Measurements from ENCODE around the gene TBL1X.

TBL1X gene

DNA sequence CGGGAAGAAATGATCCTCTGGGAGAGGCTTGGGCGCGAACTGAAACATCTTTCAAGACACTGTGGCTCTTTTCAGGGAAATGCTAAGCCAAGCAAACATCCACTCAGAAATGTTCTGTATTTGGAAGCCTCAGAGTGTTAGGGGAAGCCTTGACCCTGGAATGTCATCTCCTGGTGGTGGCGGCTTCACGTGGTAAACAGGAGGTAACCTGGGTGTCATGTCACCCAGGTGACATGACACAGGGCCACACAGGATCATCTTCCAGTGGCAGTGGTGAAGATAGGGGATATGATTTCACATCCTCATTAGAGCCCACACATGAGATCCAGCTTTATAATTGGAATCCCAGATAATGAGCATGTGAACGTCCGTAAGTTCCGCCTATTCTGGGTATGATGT is 140.0 kb downstream of the TBL1X start:
- no peak overlapping the region for H3K4me2 ChIP-seq (ENCODE audit: low read length)
- H3K9me3 ChIP-seq (ENCODE audit: insufficient read depth, low read length) = no peaks in the 10 kb centered on the region
- no peaks in the 10 kb centered on the region; the same call in 1 of the 2 replicates for H3K79me2 ChIP-seq (ENCODE audit: low read length)
- no peak overlapping the region for H3K27ac ChIP-seq (ENCODE audit: low read length)
- H3K9ac ChIP-seq (ENCODE audit: low read length) = no peak overlapping the region
- peaks cover 16% of the 10 kb centered on the region for H3K4me1 ChIP-seq (ENCODE audit: low read length)
- H3K36me3 ChIP-seq (replicated peaks; ENCODE audit: low read depth, low read length) = peaks cover 2% of the 10 kb centered on the region
- H4K20me1 ChIP-seq (ENCODE audit: insufficient read depth, low read length) = peaks cover 45% of the 10 kb centered on the region; the same call in 1 of the 2 replicates
- H3K4me3 ChIP-seq (ENCODE audit: low read length) = no peak overlapping the region
- TF ChIP-seq, protein P1, sequence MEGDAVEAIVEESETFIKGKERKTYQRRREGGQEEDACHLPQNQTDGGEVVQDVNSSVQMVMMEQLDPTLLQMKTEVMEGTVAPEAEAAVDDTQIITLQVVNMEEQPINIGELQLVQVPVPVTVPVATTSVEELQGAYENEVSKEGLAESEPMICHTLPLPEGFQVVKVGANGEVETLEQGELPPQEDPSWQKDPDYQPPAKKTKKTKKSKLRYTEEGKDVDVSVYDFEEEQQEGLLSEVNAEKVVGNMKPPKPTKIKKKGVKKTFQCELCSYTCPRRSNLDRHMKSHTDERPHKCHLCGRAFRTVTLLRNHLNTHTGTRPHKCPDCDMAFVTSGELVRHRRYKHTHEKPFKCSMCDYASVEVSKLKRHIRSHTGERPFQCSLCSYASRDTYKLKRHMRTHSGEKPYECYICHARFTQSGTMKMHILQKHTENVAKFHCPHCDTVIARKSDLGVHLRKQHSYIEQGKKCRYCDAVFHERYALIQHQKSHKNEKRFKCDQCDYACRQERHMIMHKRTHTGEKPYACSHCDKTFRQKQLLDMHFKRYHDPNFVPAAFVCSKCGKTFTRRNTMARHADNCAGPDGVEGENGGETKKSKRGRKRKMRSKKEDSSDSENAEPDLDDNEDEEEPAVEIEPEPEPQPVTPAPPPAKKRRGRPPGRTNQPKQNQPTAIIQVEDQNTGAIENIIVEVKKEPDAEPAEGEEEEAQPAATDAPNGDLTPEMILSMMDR (IDR thresholded peaks at IDR 0.05; ENCODE audit: low read depth, low read length) = no peak
- TF ChIP-seq EZH2phosphoT487 (IDR thresholded peaks at IDR 0.05; ENCODE audit: low read depth) = no peak
- no peak overlapping the region for H2AFZ ChIP-seq (ENCODE audit: low read depth, low read length)
- no peaks in the 10 kb centered on the region for H3K27me3 ChIP-seq (ENCODE audit: low read depth, low read length)

DNA sequence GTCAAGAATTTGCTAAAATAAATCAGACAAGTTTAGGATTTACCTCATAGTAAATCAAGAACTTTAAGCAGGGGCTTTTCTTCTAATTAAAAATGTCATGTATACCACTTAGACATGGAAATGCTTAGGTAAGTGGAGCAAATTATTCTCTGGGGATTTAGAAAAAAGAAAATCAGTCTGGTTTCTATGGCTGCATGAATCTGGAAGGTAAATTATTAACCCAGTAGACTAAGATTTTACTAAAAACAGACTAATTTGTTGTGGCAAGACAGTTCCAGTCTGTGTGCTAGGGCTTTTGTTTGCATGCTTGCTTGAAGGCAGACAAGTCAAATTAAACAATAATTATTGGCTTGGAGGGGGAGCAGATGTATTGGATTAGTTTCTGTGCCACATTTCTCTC is 140.6 kb downstream of the TBL1X start:
- Histone ChIP-seq H2AFZ (ENCODE audit: low read depth, low read length) (no peak overlapping the region), H3K9me3 (ENCODE audit: insufficient read depth, low read length) (no peaks in the 10 kb centered on the region), H3K79me2 (ENCODE audit: low read length) (no peaks in the 10 kb centered on the region; the same call in 1 of the 2 replicates)

DNA sequence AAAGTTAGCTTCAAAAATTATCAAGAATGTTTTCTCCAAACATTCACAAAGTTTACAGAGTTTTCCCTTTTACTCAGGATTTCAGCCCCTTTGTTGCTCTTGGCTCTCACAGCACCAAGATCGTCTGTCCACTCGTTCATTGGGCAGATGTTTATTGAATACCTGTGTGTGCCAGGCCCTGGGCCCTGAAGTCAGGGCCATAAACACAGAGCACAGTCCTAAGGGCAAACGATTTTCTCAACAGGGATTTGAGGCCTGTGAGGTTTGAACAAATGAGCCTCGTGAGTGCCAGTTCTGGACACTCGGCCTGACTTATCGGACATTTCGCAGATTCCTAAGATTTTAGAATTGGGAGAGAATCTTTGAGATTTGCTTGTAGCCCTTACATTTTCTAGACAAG is 142.1 kb downstream of the TBL1X start:
- Histone ChIP-seq H2AFZ (ENCODE audit: low read depth, low read length) (no peak overlapping the region), H3K36me3 (replicated peaks; ENCODE audit: low read depth, low read length) (peaks cover 2% of the 10 kb centered on the region), H3K9me3 (ENCODE audit: insufficient read depth, low read length) (no peaks in the 10 kb centered on the region), H3K9ac (ENCODE audit: low read length) (no peak overlapping the region), H3K27ac (ENCODE audit: low read length) (no peak overlapping the region), H3K27me3 (ENCODE audit: low read depth, low read length) (no peaks in the 10 kb centered on the region), H3K4me1 (ENCODE audit: low read length) (peaks cover 29% of the 10 kb centered on the region), H3K4me3 (ENCODE audit: low read length) (no peak overlapping the region), H3K79me2 (ENCODE audit: low read length) (no peaks in the 10 kb centered on the region; the same call in 1 of the 2 replicates), H3K4me2 (ENCODE audit: low read length) (no peak overlapping the region), H4K20me1 (ENCODE audit: insufficient read depth, low read length) (peaks cover 50% of the 10 kb centered on the region; the same call in 1 of the 2 replicates)
- TF ChIP-seq, protein P1 (IDR thresholded peaks at IDR 0.05; ENCODE audit: low read depth, low read length) = no peak
- no peak for TF ChIP-seq EZH2phosphoT487 (IDR thresholded peaks at IDR 0.05; ENCODE audit: low read depth)

More for the DNA sequence above, 140.6 kb downstream of the TBL1X start:
- Histone ChIP-seq H3K36me3 (replicated peaks; ENCODE audit: low read depth, low read length) (peaks cover 2% of the 10 kb centered on the region), H3K4me2 (ENCODE audit: low read length) (no peak overlapping the region), H3K27me3 (ENCODE audit: low read depth, low read length) (no peaks in the 10 kb centered on the region), H3K4me1 (ENCODE audit: low read length) (peaks cover 16% of the 10 kb centered on the region), H3K4me3 (ENCODE audit: low read length) (no peak overlapping the region), H3K27ac (ENCODE audit: low read length) (no peak overlapping the region), H4K20me1 (ENCODE audit: insufficient read depth, low read length) (peaks cover 49% of the 10 kb centered on the region; the same call in 1 of the 2 replicates), H3K9ac (ENCODE audit: low read length) (no peak overlapping the region)
- TF ChIP-seq, protein P1 (IDR thresholded peaks at IDR 0.05; ENCODE audit: low read depth, low read length) = no peak
- TF ChIP-seq EZH2phosphoT487 (IDR thresholded peaks at IDR 0.05; ENCODE audit: low read depth) = no peak

DNA sequence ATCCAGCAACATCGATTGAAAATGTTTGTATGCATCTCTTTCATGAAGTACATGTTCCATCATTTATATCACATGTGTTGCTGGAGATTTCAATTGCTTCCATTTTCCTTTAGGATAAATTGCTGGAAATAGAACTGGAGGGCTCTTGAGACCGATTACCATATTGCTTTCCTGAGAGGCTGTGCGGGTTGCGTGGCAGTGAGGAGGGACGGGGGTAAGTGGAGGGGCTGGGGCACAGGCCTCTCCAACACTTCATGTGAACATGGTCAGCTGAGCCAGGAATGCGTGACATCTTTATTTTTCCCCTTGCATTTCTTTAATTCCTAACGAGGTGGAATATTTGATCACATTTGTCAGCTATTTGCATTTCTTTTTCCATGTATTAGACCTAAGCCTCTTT is 144.6 kb downstream of the TBL1X start:
- H3K9me3 ChIP-seq (ENCODE audit: insufficient read depth, low read length) = no peaks in the 10 kb centered on the region
- H3K4me2 ChIP-seq (ENCODE audit: low read length) = no peak overlapping the region
- TF ChIP-seq, protein P1 (IDR thresholded peaks at IDR 0.05; ENCODE audit: low read depth, low read length) = no peak
- no peak for TF ChIP-seq EZH2phosphoT487 (IDR thresholded peaks at IDR 0.05; ENCODE audit: low read depth)
- H3K4me3 ChIP-seq (ENCODE audit: low read length) = no peak overlapping the region
- peaks cover 20% of the 10 kb centered on the region for H3K4me1 ChIP-seq (ENCODE audit: low read length)
- no peak overlapping the region for H3K9ac ChIP-seq (ENCODE audit: low read length)
- peaks cover 29% of the 10 kb centered on the region; the same call in 1 of the 2 replicates for H4K20me1 ChIP-seq (ENCODE audit: insufficient read depth, low read length)
- no peaks in the 10 kb centered on the region; the same call in 1 of the 2 replicates for H3K79me2 ChIP-seq (ENCODE audit: low read length)
- no peaks in the 10 kb centered on the region for H3K27me3 ChIP-seq (ENCODE audit: low read depth, low read length)
- no peak overlapping the region for H2AFZ ChIP-seq (ENCODE audit: low read depth, low read length)
- H3K27ac ChIP-seq (ENCODE audit: low read length) = no peak overlapping the region
- peaks cover 2% of the 10 kb centered on the region for H3K36me3 ChIP-seq (replicated peaks; ENCODE audit: low read depth, low read length)
